ENCODE measurements around the gene PICK1. TPM values are rescaled to one million over a fixed set of nuclear protein-coding genes. Genes with fewer than 3 reads are reported as not detected.

Gene PICK1
- total RNA-seq, 6 donors from 2014 or later = 31.6 to 189 (median 50.3) TPM

DNA sequence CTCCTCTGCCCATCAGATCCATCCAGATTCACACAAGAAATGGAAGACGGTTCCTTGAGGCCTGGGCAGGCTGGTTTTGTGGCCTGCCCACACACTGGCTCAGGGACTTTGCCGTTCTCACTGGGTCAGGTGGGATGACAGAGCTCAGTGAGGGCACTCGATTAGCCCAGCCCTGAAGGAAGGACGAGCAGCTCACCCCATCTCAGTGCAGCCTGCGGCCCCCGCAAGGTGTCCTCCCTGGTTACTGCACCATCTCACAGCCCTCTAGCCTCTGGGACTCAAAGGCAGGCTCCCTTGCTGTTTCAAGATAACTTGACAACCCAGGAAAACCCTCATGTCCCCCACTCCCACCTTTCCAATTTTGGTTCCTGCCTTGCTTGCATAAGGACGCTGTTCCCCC lies 22.6 kb downstream of the PICK1 start:
- no peaks in the 10 kb centered on the region for H3K9me3 ChIP-seq
- peaks cover 0 to 14% (median 12%) of the 10 kb centered on the region in 4 donors for H3K36me3 ChIP-seq
- TF ChIP-seq CTCF (IDR thresholded peaks at IDR 0.05) = no peak
- TF ChIP-seq POLR2AphosphoS5 (IDR thresholded peaks at IDR 0.05) = no peak
- TF ChIP-seq EP300 (IDR thresholded peaks at IDR 0.05) = no peak
- TF ChIP-seq POLR2A (IDR thresholded peaks at IDR 0.05) = no peak
- DNase-seq (peak in 1 of 2 donors; percentile 37), ATAC-seq (ENCODE audit: low FRiP score in 2 of 2) (no peak)
- peaks cover 23 to 27% (median 23%) of the 10 kb centered on the region in 4 donors for H3K4me1 ChIP-seq
- no peak overlapping the region for H3K27ac ChIP-seq
- no peak overlapping the region for H3K4me3 ChIP-seq
- WGBS, 2 donors = 86 to 96% methylated on average over 2 to 7 of the region's 7 CpGs
- peaks cover 0 to 23% (median 10%) of the 10 kb centered on the region in 4 donors for H3K27me3 ChIP-seq

DNA sequence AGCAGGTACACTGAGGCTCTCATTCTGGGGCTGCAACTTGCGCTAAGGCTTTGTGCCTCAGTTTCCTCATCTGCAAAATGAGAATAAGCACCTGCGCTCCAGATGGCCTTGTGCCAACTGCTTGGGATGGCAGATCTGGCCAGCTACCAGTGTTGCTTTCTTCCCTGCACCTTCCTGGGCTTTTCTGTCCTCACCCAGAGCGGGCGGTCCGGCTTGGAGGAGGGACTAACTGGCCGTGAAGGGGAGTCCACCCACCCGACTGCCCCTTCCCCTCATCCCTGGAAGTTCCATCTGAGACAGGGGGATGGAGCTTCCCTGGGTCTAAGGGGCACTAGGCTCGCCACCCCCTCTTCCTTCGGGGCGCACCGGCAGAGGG lies 23.3 kb downstream of the PICK1 start:
- DNase-seq (no peak), ATAC-seq (ENCODE audit: low FRiP score in 2 of 2) (no peak)
- peak overlapping the region in 3 of 4 donors; percentile 35 to 47 (median 44) for H3K4me3 ChIP-seq
- peak overlapping the region in 1 of 4 donors; percentile 48 for H3K27ac ChIP-seq
- H3K27me3 ChIP-seq = peaks cover 0 to 23% (median 10%) of the 10 kb centered on the region in 4 donors
- TF ChIP-seq POLR2A (IDR thresholded peaks at IDR 0.05) (no peak), CTCF (IDR thresholded peaks at IDR 0.05) (no peak), POLR2AphosphoS5 (IDR thresholded peaks at IDR 0.05) (no peak), EP300 (IDR thresholded peaks at IDR 0.05) (no peak)
- no peaks in the 10 kb centered on the region for H3K9me3 ChIP-seq
- 59 to 89% methylated on average over 2 to 8 of the region's 11 CpGs for WGBS, 2 donors
- peaks cover 23 to 27% (median 23%) of the 10 kb centered on the region in 4 donors for H3K4me1 ChIP-seq
- peaks cover 0 to 8% (median 5%) of the 10 kb centered on the region in 4 donors for H3K36me3 ChIP-seq

GRCh38 chr22:38080850-38081635 lies 23.8 kb downstream of the PICK1 start:
- WGBS, 2 donors = 7 to 14% methylated on average over 11 to 29 of the region's 110 CpGs
- no peaks in the 10 kb centered on the region for H3K9me3 ChIP-seq
- ATAC-seq (ENCODE audit: low FRiP score in 2 of 2) (peak in 1 of 2 donors; percentile 76), DNase-seq (peak in 1 of 2 donors; percentile 88)
- peak overlapping the region in 3 of 4 donors; percentile 35 to 50 (median 48) for H3K27ac ChIP-seq
- H3K4me1 ChIP-seq = peaks cover 23 to 27% (median 23%) of the 10 kb centered on the region in 4 donors
- H3K4me3 ChIP-seq = peak overlapping the region in 3 of 4 donors; percentile 35 to 47 (median 44)
- peaks cover 0 to 23% (median 10%) of the 10 kb centered on the region in 4 donors for H3K27me3 ChIP-seq
- peaks cover 0 to 2% (median under 1%) of the 10 kb centered on the region in 4 donors for H3K36me3 ChIP-seq
- TF ChIP-seq POLR2A (IDR thresholded peaks at IDR 0.05) (peak in 1 of 4 donors; percentile 21), POLR2AphosphoS5 (IDR thresholded peaks at IDR 0.05) (peak in 1 of 2 donors; percentile 14), EP300 (IDR thresholded peaks at IDR 0.05) (no peak), CTCF (IDR thresholded peaks at IDR 0.05) (peak in 1 of 6 experiments; percentile 43)

GRCh38 chr22:38081636-38081940 lies 24.4 kb downstream of the PICK1 start:
- ATAC-seq (ENCODE audit: low FRiP score in 2 of 2) (no peak), DNase-seq (no peak)
- no peaks in the 10 kb centered on the region for H3K36me3 ChIP-seq
- H3K9me3 ChIP-seq = no peaks in the 10 kb centered on the region
- H3K27ac ChIP-seq = peak overlapping the region in 2 of 4 donors; percentile 35 to 50
- peak overlapping the region in 3 of 4 donors; percentile 35 to 47 (median 44) for H3K4me3 ChIP-seq
- 22% methylated on average over 8 of the region's 17 CpGs; no CpG with 5 or more reads in 1 of the 2 donors for WGBS, 2 donors
- TF ChIP-seq EP300 (IDR thresholded peaks at IDR 0.05) (no peak), POLR2AphosphoS5 (IDR thresholded peaks at IDR 0.05) (no peak), CTCF (IDR thresholded peaks at IDR 0.05) (no peak), POLR2A (IDR thresholded peaks at IDR 0.05) (no peak)
- peaks cover 23 to 27% (median 23%) of the 10 kb centered on the region in 4 donors for H3K4me1 ChIP-seq
- H3K27me3 ChIP-seq = peaks cover 0 to 23% (median 10%) of the 10 kb centered on the region in 4 donors
